Activated T-helper 1 cell treated with Interleukin-2 at 50 U/mL for 16 hours (primary cell): Measurements from ENCODE around the gene LFNG.

Experiments used
- DNase-seq: peaks from one replicate; pipeline ENCODE4 v3.0.0-alpha.2; 2020; ENCODE audit warnings: low read depth

LFNG gene

DNA sequence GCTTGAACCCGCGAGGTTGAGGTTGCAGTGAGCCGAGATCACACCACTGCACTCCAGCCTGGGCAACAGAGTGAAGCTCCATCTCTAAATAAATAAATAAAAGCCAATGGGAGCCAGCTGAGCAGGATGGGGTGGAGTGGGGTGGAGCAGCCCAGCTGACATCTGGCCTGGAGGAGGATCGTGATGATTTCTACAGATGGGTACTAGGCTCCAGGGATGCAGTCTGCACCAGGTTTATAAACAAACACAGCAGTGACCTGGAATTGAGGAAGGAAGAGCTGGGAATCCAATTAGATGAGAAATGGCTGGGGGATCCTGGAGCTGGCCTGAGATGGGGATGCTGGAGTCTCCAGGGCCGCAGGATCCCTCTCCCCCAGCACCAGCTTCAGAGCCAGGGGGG is 36.1 kb upstream of the LFNG start:
- DNase-seq, result no peak

DNA sequence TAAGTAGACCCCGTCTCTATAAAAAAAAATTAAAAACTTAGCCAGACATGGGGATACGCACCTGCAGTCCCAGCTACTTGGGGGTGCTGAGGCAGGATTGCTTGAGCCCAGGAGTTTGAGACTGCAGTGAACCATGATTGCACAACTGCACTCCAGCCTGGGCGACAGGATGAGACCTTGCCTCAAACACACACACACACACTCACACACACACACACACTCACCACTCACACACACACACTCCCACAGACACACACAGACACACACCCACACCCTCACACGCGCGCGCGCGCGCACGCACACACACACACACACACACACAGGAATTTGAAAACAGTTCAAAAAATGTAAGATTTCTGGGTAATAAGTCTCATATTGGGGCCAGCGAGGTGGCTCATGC is 34.7 kb upstream of the LFNG start:
- DNase-seq, result no peak

DNA sequence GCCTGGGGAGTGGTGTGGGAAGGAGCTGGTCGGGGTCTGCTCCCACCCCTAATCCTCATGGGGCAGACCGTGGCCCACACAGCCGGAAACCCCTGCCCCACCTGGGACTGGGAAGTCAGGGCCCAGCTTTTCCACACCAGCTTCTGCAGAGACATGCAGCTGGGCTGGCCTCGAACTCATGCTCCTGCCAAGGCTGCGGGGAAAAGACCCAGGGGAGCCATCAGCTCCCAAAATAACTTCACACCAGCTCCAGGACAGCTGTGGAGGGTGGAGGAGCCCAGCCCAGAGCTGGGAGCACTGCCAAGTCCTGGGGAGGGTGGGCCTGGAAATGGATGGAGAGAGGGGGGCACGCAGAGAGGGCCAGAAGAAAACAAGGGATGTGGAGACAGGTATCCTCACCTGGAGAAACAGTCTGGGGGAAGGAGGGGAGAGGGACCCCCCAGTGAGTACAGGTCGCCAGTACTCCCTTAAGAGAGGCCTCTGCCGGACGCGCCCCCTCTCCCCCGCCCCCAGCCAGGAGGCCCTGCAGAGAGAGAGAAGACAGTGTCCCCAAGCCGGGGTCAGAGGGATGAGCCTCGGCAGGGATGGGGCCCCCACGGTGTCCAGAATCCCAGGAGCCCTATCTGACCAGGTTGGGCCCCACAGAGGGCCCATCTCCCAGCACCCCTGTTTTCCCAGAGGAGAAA is 31.8 kb upstream of the LFNG start:
- DNase-seq, result no peak

DNA sequence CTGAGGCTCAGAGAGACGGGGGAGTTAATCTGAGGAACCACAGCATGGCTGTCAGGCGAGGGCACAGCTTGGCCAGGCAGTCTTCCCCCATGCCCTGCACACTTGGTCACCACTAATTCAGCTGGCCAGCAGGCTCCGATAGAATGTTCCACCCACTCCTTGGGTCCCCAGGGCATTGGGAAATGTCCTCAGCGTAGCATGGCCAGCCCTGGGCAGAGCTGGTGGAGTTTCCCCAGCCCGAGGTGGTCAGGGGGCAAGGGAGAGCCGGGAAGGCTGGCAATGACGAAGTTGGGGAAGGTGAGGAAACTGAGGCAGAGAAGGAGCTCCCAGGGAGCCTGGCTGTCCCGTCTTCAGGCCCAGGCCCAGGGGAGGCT is 31.3 kb upstream of the LFNG start:
- DNase-seq, result no peak

DNA sequence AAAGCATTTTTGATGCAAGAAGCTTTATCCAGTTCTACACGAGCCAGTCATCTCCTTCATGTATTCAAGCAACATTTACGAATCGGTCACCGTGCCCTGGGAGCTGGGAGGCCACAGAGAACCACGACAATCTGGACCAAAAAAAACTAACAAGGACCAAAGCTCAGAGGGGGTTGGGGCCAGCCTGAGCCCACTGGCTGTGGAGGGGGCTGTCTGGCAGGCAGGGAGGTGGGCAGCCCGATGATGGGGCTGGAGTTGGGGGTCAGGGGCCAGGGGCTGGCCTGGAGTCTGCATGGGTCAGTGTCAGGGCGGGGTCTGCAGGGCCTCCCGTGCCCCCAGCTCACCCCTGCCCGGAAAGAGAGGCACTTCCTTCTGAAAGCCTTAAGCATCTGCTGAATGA is 30.9 kb upstream of the LFNG start:
- DNase-seq, result no peak

DNA sequence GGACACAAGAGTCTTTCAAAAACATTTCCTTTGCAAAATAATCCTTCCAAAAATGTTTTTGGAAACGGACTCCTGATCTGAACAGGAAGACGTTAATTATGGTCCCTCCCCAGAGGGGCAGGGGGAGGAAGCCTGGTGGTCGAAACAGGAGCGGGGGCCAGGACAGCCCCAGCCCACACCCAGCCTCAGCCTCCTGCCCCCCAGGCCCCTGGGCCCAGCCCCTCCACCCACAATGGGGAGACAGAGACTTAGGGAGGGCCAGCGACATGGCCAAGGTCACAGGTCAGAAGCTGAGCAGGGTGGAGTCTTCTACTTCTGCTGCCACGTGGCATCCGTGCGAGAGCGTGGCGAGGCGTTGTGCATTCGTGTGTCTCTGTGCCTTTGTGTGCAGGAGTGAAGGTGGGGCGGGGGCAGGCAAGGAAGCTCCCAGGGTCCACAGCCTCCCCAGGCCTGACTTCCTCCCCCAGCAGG is 29.4 kb upstream of the LFNG start:
- no peak for DNase-seq

DNA sequence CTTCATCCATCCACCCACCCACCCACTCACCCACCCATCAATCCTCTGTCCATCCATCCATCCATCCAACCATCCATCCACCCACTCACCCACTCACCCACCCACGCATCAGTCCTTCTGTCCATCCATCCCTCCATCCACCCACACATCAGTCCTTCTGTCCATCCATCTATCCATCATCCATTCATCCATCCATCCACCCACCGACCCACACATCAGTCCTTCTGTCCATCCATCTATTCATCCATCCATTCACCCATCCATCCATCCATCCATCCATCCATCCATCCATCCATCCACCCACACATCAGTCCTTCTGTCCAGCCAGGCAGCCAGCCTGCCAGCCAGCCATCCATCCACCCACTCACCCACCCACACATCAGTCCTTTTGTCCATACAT is 27.5 kb upstream of the LFNG start:
- no peak for DNase-seq

DNA sequence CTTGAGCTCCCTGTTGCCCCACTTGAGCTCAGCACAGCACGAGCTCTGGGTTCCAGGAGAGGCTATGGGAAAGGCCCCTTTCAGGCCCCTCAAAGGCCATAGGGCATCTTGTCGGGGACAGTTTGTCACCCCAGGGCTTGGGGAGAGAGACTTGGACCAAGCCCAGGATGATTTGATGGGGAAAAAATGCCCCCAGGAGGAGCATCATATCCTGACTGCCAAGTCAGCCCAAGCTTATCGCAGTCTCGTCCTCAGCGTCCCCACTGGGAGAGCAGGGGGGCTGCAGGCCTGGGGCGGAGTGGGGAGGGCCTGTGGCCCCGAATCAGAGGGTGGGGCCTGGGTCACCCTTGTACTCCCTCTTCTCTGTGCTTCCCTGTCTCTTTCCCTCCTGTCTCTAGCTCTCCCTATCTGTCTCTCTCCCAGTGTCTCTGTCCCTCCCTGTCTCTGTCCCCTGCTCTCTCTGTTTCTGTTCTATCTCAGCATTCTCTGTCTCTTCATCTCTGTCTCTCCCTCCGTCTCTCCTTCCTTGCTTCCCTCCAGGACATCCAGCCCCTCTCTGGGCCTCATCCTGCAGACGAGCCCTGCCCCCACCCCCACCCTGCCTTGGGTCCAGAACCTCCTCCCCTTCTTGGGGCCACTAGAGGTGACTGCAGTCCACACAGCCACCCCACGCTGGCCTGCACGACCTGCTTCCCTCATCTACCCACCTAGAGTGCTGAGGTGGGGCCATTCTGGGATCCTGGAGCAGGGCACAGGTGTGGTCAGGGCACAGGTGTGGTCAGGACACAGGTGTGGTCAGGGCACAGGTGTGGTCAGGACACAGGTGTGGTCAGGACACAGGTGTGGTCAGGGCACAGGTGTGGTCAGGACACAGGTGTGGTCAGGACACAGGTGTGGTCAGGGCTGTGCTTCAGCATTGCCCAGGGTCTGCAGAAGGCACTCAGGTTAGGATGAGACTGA is 26.1 kb upstream of the LFNG start:
- no peak for DNase-seq

DNA sequence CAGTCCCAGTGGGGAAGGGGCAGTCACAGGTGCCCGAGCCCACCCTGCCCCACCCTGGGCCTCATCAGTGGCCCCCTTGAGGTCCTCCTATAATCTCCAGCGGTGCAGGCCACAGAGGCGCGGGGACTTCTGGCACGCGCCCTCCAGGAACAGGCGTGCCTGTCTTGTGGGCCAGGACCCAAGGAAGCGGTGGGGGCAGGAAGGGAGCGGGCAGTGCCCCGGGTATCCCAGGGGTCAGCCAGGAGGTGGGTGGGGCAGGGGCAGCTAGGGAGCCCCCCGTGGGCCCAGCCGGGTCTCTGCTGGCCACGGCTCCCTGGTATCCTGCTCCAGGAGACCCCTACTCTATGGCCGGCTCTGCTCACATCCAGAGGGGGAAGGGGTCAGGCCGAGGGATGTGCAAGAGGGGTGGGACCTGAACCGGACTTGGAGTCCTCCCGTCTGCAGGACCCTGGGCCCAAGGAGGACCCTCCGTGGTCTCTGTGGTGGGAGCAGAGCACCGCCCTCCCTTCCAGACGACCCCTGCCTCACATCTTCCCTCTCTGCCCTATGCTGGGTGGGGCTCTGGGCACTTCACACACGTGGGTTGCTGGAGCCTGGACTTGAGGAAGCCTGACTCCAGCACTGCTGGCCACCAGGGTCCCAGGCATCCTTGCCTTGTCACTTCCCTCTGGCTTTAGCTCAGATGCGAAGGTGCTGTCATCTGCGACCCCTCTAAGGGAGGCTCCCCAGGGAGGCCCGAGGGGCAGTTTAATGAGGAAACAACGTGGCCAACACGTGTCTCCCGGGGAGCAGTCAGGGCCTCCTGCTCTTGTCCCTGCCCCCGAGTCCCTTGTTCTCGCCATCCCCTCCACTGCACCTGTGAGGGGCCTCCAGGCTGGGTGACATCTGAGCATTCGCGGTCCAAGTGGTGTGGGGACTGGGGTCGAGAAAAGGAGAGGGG is 25.1 kb upstream of the LFNG start:
- no peak for DNase-seq

DNA sequence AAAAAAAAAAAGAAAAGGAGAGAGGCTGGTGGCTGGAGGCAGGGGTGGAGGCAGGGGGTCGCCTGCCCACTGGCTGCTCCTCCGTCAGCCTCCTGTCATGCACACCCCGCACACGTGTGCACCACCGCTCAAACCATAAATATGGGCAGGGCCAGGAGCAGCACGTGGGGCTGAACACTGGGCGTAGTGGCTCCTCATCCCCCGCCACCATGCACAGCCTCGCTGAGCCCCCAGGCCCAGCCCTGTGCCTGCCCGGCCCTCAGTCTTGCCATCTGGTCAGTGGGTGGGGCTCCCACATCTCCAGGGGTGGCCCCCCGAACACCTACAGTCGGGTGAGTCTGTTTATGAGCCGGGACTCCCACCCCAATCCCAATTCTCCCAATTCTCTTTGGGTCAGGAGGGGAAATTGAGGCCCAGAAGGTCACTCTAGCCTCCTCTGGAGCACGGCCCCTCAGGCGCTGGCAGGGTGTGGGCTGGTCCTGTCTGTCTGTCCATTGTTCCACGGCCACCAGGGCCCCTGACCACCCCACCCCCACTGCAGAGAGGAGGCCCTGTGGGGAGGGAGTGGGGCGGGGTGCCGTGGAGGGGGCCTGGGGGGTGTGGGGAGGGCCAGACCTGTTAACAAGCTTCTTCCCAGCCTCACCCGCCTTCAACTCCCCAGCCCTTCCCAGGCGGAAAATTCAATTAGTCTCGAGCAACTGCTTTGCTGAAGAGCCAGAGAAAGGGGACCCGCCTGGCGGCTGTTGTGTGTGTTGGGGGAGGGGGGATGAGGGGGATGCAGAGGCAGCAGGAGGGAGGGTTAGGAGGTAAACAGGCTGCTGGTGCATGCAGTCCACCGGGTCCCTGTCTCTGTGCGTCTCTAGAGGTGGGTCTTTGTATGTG is 23.9 kb upstream of the LFNG start:
- DNase-seq, result no peak

DNA sequence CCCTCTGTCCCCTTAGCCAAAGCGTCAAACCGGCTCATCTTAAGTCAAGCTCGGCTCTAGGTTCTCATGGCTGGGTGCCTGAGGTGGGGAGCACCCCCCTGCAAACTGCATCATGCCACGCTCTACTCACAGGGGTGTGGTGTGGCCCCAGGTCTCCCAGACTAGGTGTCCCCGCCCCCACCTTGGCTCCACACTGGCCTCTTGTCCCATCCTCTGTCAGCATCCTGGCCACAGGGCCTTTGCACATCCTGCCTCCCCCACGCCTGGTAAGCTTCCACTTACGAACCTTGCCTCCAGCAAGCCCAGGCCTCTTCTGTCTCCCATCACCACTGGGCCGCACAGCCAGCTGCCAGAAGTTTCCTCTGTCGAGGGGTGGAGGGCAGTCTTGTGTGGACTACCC is 23.2 kb upstream of the LFNG start:
- DNase-seq, result no peak

DNA sequence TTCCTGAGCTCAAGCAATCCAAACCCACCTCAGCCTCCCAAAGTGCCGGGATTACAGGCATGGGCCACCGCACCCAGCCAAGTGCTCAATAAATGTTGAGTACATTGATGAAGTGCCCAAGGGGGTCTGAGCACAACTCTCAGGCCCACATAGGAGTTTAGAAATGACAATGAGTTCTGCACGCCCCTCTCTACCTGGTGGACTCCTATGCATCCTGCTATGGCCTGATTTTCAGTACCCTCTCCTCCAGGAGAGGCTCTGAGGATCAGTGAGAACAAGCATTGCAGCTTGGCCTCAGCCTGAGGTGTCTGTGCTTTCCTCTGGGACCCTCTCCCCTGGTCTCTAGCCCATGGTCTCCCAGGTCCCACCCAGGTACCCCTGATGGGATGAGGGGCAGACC is 22.5 kb upstream of the LFNG start:
- no peak for DNase-seq

DNA sequence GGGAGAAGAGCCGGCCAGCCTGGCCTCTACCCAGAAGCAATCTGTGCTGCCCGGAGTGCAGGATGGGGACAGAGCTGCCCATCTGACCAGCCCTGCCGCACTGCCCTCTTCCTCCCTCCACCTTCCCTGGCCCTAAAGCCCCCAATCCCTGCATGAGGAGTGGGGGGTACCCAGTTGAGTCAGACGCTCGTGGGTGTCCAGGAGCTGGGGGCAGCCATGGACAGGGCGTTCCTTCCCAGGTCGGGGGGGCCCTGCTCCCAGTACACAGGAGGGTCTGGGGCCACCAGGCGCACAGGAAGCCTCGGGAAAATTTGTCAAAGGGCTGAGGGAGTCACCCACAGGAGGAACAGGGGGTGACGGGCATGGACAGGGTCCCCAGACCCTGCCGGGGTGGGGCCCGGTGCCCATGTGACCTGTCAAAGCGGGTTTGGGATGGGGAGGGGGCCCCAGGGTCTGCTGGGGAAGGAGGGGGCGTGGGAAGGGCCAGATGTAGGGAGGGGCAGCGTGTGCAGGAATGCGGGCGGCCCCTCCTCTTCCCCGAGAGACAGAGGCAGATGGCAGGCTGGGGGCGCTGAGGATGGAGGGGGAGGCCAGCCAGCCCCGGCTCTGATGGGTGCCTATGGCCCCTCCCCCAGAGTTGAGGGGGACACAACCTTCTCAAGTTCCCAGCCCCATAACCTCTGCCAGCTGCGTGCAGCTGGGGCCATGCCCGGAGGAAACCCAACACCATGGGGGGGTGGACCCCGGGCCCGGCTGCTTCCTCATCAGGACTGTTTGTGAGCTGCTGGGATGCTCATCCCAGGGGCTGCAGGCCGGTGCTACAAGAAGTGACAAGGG is 21.9 kb upstream of the LFNG start:
- DNase-seq, result no peak

DNA sequence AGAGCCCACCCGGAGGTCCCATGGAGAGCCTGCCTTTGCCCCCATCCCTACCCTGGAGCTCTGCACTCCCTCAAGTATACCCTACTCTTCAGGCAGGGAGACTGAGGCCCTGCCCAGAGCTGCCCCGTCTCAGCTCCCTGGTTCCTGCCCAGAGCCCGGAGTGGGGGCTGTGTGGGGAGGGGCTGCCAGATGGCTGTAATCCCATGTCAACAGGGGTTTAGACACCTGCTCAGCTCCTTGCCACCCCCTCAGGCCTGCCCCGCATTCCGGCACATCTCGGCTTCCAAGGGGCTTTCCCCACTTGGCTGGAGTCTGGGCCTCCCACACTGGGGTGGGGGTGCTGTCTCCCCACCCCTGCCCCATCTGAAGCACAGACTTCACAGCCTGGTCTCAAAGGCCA is 20.9 kb upstream of the LFNG start:
- no peak for DNase-seq

DNA sequence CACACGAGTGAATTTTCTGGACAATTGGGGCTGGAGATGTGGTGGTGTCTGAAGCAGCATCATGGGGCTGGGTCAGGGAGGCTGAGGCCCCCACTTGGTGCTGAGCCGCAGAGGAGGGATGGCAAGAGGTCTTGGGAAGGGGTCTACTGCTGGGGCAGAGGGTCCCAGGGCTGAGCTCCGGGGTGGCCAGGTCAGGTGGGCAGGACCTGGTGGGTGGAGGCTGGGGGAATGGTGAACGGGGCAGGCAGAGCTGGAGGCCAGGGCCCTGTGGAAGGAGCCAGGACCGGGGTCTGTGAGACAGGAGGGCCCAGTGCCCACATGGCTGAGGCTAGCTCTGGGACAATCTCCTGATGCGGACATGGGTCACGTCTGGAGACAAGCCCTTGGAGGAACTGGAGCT is 20.4 kb upstream of the LFNG start:
- DNase-seq, result no peak

DNA sequence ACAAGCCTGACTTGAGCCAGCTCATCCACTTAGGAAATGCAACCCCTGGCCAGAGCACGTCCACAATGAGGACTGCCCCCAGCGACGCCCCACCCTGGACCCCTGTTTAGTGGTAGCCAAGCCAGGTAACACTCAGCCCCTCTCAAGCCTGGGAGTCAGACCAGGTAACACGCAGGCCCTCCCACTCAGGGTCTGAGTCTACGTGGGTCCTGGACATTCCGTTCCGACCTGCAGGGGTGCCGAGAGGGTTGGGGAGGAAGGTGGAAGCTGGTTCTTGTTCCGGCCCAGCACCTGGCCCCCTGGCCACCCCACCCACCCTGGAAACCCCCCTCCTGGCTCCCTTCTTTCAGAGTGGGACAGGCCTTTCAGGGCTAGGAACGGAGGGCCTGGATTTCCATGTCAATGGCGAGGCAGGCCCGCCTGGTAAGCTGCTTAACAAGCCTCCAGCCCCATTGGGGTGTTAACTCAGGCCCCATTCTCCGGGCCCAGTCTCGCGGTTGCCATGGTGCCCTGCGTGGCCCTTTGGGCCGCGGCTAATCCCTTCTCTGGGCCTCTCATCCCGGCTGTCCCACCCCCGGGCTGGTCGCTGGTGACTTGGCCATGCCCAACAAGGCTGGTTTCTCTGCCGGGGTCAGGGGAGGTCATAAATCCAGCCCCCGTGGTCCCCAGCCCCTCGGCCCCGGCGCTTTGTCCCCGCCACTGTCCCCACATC is 19.7 kb upstream of the LFNG start:
- no peak for DNase-seq

DNA sequence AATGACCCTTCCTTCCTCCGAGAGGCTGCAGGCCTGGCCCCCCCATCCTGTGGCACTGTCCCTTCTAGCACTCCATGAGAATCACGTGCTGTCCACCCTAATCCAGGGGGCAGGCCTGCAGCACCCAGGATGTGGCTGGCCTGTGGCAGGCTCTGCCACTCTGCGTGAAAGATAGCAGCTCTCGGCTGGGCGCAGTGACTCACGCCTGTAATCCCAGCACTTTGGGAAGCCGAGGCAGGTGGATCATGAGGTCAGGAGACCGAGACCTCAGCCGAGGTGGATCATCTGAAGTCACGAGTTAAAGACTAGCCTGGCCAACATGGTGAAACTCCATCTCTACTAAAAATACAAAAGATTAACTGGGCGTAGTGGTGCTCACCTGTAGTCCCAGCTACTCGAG is 18.9 kb upstream of the LFNG start:
- DNase-seq, result no peak

DNA sequence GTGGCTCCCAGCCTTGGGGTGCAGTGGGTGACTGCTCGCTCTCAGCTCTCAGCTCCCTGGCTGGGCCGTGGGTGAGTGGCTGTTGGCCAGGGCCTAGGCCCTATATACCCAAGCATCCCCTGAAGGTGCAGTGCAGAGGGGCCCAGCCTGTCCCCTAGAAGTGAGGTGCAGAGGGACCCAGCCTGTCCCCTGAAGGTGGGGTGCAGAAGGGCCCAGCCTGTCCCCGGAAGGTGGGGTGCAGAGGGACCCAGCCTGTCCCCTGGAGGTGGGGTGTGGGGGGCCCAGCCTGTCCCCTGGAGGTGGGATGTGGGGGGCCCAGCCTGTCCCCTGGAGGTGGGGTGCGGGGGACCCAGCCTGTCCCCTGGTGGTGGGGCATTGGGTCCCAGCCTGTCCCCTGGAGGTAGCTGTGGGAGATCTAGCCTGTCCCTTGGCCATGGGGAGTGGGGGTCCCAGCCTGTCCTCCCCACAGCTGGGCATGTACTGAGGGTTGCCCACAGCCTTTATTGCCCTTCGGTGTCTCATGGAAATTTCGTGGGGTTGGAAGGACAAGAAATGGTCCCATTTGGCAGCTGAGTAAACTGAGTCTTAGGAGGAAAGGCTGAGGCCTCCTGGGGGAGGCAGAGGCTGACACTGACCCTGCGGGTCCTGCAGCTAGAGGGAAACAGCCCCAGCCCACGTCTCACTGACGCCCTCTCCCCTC is 17.5 kb upstream of the LFNG start:
- no peak for DNase-seq

DNA sequence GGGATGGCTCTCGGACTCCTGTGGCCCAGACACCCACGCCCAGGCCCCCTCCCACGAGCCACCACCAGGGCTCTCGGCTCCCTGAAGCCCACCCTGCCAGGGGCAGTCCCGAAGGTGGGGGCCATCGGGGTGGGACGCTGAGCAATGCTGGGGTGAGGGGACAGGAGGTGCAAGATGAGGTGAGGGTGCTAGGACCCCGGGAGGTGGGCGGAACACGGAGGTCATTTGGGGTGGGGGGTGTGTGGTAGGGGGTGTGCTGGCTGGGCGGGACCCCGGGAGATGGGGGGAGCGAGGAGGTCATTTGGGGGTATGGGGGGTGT is 17.0 kb upstream of the LFNG start:
- DNase-seq, result no peak
